Left lung (tissue), 10 donors: ENCODE data around the gene MYH9. TPM values are rescaled to one million over a fixed set of nuclear protein-coding genes. Genes with fewer than 3 reads are reported as not detected.
A peak's percentile ranks its signal among the peaks of the same experiment; 100 is the strongest.
"Not testable (repeated sequence)": the region's sequence is repeated elsewhere in the genome, so short reads cannot be mapped to it uniquely, and the experiment has no call there.

Source experiments
- ATAC-seq: fragments of 200-7000 bp; cut with Tn5 transposase; one replicate; pipeline ENCODE4 v1.9.1; 2020; ENCODE audit warnings: moderate library complexity
- DNase-seq, 4 donors: peaks; one replicate each; pipeline ENCODE4 v3.0.0-alpha.2; 2013 to 2020
- H3K27ac ChIP-seq, 2 donors: fragments of 200-600 bp; sonication (generic) in 1 of 2; one replicate each; pipeline versions ENCODE4 v1.5.0 to v1.8.0; 2020 to 2021
- H3K27me3 ChIP-seq, 2 donors: fragments of 200-600 bp; sonication (generic) in 1 of 2; one replicate each; pipeline versions ENCODE4 v1.5.0 to v1.8.0; 2020 to 2021
- H3K36me3 ChIP-seq, 2 donors: fragments of 200-600 bp; sonication (generic) in 1 of 2; one replicate each; pipeline versions ENCODE4 v1.5.0 to v1.8.0; 2020 to 2021
- H3K4me1 ChIP-seq, 2 donors: fragments of 200-600 bp; one replicate each; pipeline ENCODE4 v1.8.0; 2021
- H3K4me3 ChIP-seq, 2 donors: fragments of 200-600 bp; sonication (generic) in 1 of 2; one replicate each; pipeline versions ENCODE4 v1.5.0 to v1.8.0; 2020 to 2021; ENCODE audit warnings: mild to moderate bottlenecking in 1 of 2
- H3K9me3 ChIP-seq, 2 donors: fragments of 200-600 bp; sonication (generic) in 1 of 2; one replicate each; pipeline versions ENCODE4 v1.5.0 to v1.8.0; 2020 to 2021
- CTCF ChIP-seq, 2 donors: fragments of 200-600 bp; sonication (generic) in 1 of 2; IDR thresholded peaks; one replicate each; pipeline versions ENCODE4 v1.5.0 to v1.8.0; 2021; ENCODE audit warnings: antibody characterized with exemption in 2 of 2
- intact Hi-C, 2 donors: fragments of 100-400 bp; cut with DNase I; formaldehyde crosslinking; loops; one replicate each; pipeline versions ENCODE4 v1.11.2 to v1.14.2; 2022
- polyA plus RNA-seq, 6 donors: library from polyadenylated mRNA; unstranded; fragments of 120-200 nt; gene quantifications; one replicate each; pipeline ENCODE4 v1.2.1, GENCODE V29; 2013; ENCODE audit not compliant: insufficient read length in 6 of 6
- total RNA-seq, 2 donors: library from RNA; stranded (reverse); fragmentation: NEBNext Ultra II Directional; extraction: Animal tissue kit (Norgen Biotek cat#: 25700); gene quantifications; one replicate each; pipeline ENCODE4 v1.2.1, GENCODE V29; 2021
- donor health status: DM: no; HTN: yes; CAD: no.
- donor health status: DM: no; HTN: no; CAD: no.

MYH9 gene
- total and polyA plus RNA-seq, 8 donors, result 225 to 761 (median 270) TPM

DNA sequence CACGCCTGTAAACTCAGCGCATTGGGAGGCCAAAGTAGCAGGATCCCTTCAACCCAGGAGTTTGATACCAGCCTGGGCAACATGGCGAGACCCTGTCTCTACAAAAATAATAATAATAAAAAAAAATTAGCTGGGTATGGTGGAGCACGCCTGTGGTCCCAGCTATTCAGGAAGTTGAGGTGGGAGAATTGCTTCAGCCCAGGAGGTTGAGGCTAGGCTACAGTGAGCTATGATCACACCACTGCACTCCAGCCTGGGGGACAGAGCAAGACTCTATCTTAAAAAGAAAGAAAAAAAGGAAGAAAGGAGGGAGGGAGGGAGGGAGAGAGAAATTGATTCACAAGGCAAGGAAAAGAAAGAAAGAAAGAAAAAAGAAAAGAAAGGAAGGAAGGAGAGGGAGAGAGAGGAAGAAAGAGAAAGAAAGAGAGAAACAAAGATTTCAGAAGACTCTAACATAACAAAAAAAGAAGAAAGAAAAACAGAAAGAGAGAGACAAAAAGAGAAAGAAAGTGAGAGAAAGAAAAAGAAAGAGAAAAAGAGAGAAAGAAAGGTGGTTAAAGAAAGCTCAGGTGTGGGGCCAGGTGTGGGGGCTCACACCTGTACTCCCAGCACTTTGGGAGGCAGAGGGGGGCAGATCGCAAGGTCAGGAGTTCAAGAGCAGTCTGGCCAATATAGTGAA lies 37.3 kb upstream of the MYH9 start:
- ATAC-seq, result no peak
- intact Hi-C loops, result no loop called here

GRCh38 chr22:36424466-36424865 lies 36.7 kb upstream of the MYH9 start:
- peaks cover 3 to 46% of the 10 kb centered on the region in 2 donors for H3K4me1 ChIP-seq
- H3K36me3 ChIP-seq, ATAC-seq, DNase-seq, H3K4me3 ChIP-seq, intact Hi-C loops, H3K9me3 ChIP-seq, H3K27me3 ChIP-seq: not testable (repeated sequence)
- peak overlapping the region in 1 of 2 donors; percentile 35 for H3K27ac ChIP-seq

More for the DNA sequence above, 37.3 kb upstream of the MYH9 start:
- DNase-seq, result no peak
- Histone ChIP-seq H3K4me3 (no peak overlapping the region), H3K36me3 (no peaks in the 10 kb centered on the region), H3K27ac (peak overlapping the region in 1 of 2 donors; percentile 35), H3K27me3 (no peaks in the 10 kb centered on the region), H3K4me1 (peaks cover 0 to 40% of the 10 kb centered on the region in 2 donors), H3K9me3 (no peaks in the 10 kb centered on the region)
- TF ChIP-seq CTCF (IDR thresholded peaks at IDR 0.05), result no peak

GRCh38 chr22:36423461-36424404 lies 36.0 kb upstream of the MYH9 start:
- DNase-seq, result no peak
- no peaks in the 10 kb centered on the region for H3K27me3 ChIP-seq
- peak overlapping the region; percentile 39 to 73 for H3K27ac ChIP-seq
- ATAC-seq, result no peak
- no peaks in the 10 kb centered on the region for H3K9me3 ChIP-seq
- no peaks in the 10 kb centered on the region for H3K36me3 ChIP-seq
- intact Hi-C loops, result no loop called here
- H3K4me3 ChIP-seq, result no peak overlapping the region
- peaks cover 10 to 53% of the 10 kb centered on the region in 2 donors for H3K4me1 ChIP-seq
- no peak for TF ChIP-seq CTCF (IDR thresholded peaks at IDR 0.05)

GRCh38 chr22:36422287-36423014 lies 34.7 kb upstream of the MYH9 start:
- no peak overlapping the region for H3K27ac ChIP-seq
- no peak for TF ChIP-seq CTCF (IDR thresholded peaks at IDR 0.05)
- intact Hi-C loops, result no loop called here
- no peaks in the 10 kb centered on the region for H3K9me3 ChIP-seq
- H3K36me3 ChIP-seq, result no peaks in the 10 kb centered on the region
- no peak overlapping the region for H3K4me3 ChIP-seq
- ATAC-seq (no peak), DNase-seq (no peak)
- peaks cover 10 to 62% of the 10 kb centered on the region in 2 donors for H3K4me1 ChIP-seq
- no peaks in the 10 kb centered on the region for H3K27me3 ChIP-seq

DNA sequence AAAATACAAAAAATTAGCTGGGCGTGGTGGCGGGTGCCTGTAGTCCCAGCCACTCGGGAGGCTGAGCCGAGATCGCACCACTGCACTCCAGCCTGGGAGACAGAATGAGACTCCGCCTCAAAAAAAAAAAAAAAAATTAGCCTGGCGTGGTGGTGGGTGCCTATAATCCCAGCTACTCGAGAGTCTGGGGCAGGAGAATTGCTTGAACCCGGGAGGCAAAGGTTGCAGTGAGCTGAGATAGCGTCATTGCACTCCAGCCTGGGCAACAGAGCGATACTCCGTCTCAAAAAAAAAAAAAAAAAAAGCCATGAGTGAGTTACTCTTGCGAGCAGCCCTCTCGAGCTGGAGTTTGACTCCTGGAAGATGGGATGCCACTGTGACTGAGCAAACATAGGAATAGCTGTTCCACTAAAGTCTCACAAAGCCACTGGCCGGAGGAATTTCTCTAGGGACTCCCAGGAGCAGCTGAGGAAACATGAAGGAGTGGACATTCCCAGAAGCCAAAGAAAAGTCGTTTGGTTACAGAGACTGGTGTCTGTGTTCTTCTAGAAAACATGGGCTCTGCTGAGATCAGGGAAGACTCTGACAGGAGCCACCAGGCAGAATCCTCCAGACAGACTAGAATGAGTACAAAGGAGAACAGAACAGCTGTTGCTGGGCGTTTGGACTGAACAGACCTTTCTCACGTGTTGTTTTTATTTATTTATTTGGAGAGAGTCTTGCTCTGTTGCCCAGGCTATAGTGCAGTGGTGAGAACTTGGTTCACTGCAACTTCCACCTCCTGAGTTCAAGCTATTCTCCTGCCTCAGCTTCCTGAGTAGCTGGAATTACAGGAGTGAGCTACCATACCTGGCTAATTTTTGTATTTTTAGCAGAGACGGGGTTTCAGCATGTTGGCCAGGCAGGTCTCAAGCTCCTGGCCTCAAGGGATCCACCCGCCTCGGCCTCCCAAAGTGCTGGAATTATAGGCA lies 32.4 kb upstream of the MYH9 start:
- Histone ChIP-seq H3K36me3 (no peaks in the 10 kb centered on the region), H3K4me1 (peaks cover 10 to 52% of the 10 kb centered on the region in 2 donors), H3K4me3 (no peak overlapping the region), H3K27me3 (no peaks in the 10 kb centered on the region), H3K27ac (peak overlapping the region; percentile 73 to 80), H3K9me3 (no peaks in the 10 kb centered on the region)
- no peak for TF ChIP-seq CTCF (IDR thresholded peaks at IDR 0.05)
- ATAC-seq (peak; percentile 42), DNase-seq (no peak)
- intact Hi-C loops, result no loop called here
